Measurements from ENCODE around the gene CLASP1. TPM values are rescaled to one million over a fixed set of nuclear protein-coding genes. Genes with fewer than 3 reads are reported as not detected.

CLASP1 gene
- total RNA-seq, 4 donors from 2014 or later = 28.9 to 58.0 (median 41.9) TPM

DNA sequence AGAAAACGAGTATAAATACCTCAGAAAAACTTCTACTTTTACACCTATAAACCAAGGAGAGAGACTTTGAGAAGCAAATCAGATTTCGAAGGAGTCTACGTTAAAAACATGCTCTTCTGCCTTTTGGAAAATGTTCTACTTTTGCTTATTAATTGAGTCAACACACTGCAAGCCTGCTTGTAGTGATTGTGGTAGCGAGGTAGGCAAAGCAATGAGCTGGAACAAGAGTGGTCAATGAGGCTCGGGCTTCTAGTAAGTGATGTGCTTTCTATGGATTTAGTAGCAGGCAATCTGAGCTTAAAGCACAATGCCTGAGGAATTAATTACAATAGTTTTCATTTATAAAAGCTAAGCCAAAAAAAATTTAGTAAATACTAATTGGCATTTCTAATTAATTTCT lies 260.9 kb downstream of the CLASP1 start:
- intact Hi-C loops (cut with DNase I) = no loop called here
- Histone ChIP-seq H3K4me1 (no peaks in the 10 kb centered on the region), H3K27me3 (no peaks in the 10 kb centered on the region), H3K9me3 (no peaks in the 10 kb centered on the region), H3K36me3 (peaks cover 0 to 76% (median 17%) of the 10 kb centered on the region in 3 donors), H3K4me3 (no peak overlapping the region), H3K27ac (no peak overlapping the region)
- 87 to 89% methylated on average over 5 of the region's 5 CpGs for WGBS, 2 donors
- TF ChIP-seq, protein P1, sequence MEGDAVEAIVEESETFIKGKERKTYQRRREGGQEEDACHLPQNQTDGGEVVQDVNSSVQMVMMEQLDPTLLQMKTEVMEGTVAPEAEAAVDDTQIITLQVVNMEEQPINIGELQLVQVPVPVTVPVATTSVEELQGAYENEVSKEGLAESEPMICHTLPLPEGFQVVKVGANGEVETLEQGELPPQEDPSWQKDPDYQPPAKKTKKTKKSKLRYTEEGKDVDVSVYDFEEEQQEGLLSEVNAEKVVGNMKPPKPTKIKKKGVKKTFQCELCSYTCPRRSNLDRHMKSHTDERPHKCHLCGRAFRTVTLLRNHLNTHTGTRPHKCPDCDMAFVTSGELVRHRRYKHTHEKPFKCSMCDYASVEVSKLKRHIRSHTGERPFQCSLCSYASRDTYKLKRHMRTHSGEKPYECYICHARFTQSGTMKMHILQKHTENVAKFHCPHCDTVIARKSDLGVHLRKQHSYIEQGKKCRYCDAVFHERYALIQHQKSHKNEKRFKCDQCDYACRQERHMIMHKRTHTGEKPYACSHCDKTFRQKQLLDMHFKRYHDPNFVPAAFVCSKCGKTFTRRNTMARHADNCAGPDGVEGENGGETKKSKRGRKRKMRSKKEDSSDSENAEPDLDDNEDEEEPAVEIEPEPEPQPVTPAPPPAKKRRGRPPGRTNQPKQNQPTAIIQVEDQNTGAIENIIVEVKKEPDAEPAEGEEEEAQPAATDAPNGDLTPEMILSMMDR (IDR thresholded peaks at IDR 0.05) = no peak
- TF ChIP-seq POLR2A (IDR thresholded peaks at IDR 0.05) = no peak
- no peak for DNase-seq

DNA sequence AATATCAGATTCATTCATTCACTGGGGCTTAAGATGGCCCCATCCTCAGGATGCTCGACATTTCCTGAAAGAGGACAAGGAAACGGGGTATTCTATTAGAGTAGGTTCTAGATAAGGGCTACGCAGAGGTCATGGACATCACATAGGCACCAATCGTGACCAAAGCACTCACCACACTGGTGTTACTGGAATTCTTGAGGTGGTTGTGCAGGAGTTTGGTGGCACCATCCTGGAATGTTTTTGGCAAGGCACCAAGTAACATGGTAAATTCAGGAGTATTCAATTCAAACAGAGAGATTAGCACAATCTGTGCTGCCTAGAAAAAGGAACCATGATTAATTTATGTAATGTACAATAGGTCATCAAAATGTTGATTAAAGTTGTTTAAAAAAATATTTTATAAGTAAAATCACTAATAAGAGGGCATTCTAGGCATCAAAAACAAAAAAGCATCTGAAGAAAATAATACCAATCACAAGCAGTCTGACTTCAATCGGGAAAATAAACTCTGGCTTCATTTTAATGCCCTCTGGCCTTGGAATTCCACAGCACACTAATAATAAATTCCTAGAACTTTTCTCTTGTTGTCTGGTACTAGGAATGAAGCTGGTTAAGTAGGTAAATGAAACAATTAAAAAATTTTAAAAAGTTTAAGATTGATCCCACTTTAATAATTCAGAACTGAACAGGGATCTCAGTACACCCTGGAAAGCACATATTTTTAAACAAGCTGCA lies 261.5 kb downstream of the CLASP1 start:
- H3K36me3 ChIP-seq = peaks cover 0 to 77% (median 21%) of the 10 kb centered on the region in 3 donors
- H3K27ac ChIP-seq = no peak overlapping the region
- DNase-seq = no peak
- TF ChIP-seq, protein P1 (IDR thresholded peaks at IDR 0.05) = no peak
- no peak for TF ChIP-seq POLR2A (IDR thresholded peaks at IDR 0.05)
- WGBS, 2 donors = 79 to 83% methylated on average over 5 of the region's 5 CpGs
- no peaks in the 10 kb centered on the region for H3K27me3 ChIP-seq
- no peaks in the 10 kb centered on the region for H3K9me3 ChIP-seq
- H3K4me3 ChIP-seq = no peak overlapping the region
- no peaks in the 10 kb centered on the region for H3K4me1 ChIP-seq
- intact Hi-C loops (cut with DNase I) = no loop called here

DNA sequence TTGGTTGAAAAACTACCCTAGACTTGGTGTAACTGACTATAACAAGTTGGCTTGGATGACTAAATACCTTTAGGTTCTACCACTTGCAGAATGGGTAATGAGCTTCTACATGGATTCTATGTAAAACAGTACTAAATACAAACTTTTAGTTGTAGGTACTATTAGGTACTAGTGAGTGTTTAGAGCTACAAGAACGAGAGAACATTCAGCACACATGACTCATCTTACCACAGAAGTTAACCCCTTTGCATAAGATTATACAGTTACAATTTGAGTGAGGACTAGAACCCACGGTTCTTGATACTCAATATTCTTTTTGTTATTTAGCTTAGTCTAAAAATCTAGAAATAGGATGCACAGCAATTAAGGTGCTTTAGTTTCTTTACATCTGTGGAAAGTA lies 262.6 kb downstream of the CLASP1 start:
- peaks cover 7 to 77% (median 24%) of the 10 kb centered on the region in 3 donors for H3K36me3 ChIP-seq
- H3K4me3 ChIP-seq = no peak overlapping the region
- 44 to 52% methylated on average over 2 of the region's 2 CpGs for WGBS, 2 donors
- no peak overlapping the region for H3K27ac ChIP-seq
- TF ChIP-seq, protein P1 (IDR thresholded peaks at IDR 0.05) = no peak
- no peak for TF ChIP-seq POLR2A (IDR thresholded peaks at IDR 0.05)
- no peaks in the 10 kb centered on the region for H3K27me3 ChIP-seq
- H3K9me3 ChIP-seq = no peaks in the 10 kb centered on the region
- DNase-seq = no peak
- intact Hi-C loops (cut with DNase I) = no loop called here
- no peaks in the 10 kb centered on the region for H3K4me1 ChIP-seq

DNA sequence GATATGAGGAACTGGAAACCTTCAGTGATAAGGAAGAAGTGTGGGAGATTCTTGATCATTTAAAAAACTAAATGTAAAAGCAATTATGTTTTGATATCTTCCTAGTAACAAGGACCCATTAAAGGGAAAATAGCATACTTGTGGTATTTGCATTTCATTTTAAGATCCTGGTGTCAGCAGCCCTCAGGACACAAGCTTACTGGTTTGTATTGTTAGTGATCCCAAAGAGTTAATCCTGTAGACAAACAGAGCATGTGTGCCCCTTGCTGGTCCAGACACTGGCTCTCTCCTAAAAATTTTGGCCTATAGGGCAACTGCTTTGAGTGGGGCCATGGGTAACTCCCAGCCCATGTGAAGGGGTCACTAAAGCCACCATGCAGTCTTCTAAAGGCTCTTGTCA lies 263.2 kb downstream of the CLASP1 start:
- no peak overlapping the region for H3K27ac ChIP-seq
- H3K36me3 ChIP-seq = peaks cover 10 to 77% (median 28%) of the 10 kb centered on the region in 3 donors
- no peak overlapping the region for H3K4me3 ChIP-seq
- H3K4me1 ChIP-seq = no peaks in the 10 kb centered on the region
- intact Hi-C loops (cut with DNase I) = no loop called here
- H3K27me3 ChIP-seq = no peaks in the 10 kb centered on the region
- TF ChIP-seq, protein P1 (IDR thresholded peaks at IDR 0.05) = no peak
- TF ChIP-seq POLR2A (IDR thresholded peaks at IDR 0.05) = no peak
- H3K9me3 ChIP-seq = no peaks in the 10 kb centered on the region
- DNase-seq = no peak

DNA sequence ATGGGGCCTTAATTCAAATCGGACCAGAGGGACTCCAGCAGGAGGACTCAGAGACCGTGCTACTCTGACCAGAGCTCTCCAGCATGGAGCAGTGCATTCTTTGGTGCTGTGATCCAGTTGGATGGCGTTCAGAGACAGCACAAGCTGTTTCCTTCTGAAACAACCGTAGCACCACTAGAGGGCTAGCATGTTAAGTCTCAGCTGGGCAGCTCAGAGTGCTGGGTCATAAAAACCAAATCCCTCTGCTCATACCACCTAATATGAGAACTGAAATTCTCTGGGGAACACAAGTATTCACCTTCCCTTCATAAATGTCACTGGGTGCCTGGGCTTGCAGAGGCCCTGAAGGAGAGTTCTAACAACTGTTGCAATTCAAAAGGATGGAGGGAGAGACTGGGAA lies 266.5 kb downstream of the CLASP1 start:
- Histone ChIP-seq H3K27me3 (no peaks in the 10 kb centered on the region), H3K9me3 (no peaks in the 10 kb centered on the region), H3K27ac (no peak overlapping the region), H3K4me3 (no peak overlapping the region), H3K36me3 (peaks cover 16 to 98% (median 38%) of the 10 kb centered on the region in 3 donors), H3K4me1 (no peaks in the 10 kb centered on the region)
- WGBS, 2 donors = 86 to 91% methylated on average over 3 to 4 of the region's 4 CpGs
- DNase-seq = no peak
- TF ChIP-seq POLR2A (IDR thresholded peaks at IDR 0.05) = no peak
- TF ChIP-seq, protein P1 (IDR thresholded peaks at IDR 0.05) = peak in 1 of 6 experiments; percentile 5
- intact Hi-C loops (cut with DNase I) = no loop called here
